Measurements from ENCODE around the gene ZBED2. TPM values are rescaled to one million over a fixed set of nuclear protein-coding genes. Genes with fewer than 3 reads are reported as not detected.
"Not testable (repeated sequence)": the region's sequence is repeated elsewhere in the genome, so short reads cannot be mapped to it uniquely, and the experiment has no call there.

ZBED2 gene
- total RNA-seq, 1 donor from 2014 or later = 5.3 TPM

DNA sequence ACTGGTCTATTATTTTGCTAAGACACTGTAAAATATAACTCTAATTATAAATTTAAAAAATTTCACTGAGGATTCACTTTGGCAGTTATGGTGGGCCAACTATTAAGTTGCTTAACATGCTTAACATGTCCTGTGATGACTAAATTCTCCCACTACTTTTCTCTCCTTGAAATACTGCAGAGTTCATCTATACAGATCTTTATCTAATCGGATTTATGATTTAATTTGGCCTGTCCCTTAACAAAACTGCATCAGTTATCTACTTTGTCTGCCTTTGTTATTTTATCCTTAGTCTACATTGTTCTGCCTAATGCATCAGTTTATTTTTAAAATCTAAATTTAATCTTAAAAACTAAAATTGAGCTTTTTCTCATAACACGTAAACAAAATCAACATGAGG lies 26.8 kb downstream of the ZBED2 start:
- POLR2A ChIA-PET = no interaction called here
- intact Hi-C loops (cut with micrococcal nuclease) = no loop called here
- DNase-seq = no peak
- peaks cover 8% of the 10 kb centered on the region for H3K36me3 Mint-ChIP-seq (ENCODE audit: low read depth)
- H3K27ac Mint-ChIP-seq = no peak overlapping the region
- CTCF ChIA-PET = no interaction called here
- peaks cover 4% of the 10 kb centered on the region for H3K4me1 Mint-ChIP-seq
- ATAC-seq (ENCODE audit: low read depth) = no peak
- no peak overlapping the region for H3K4me3 Mint-ChIP-seq
- no peaks in the 10 kb centered on the region for H3K27me3 Mint-ChIP-seq
- TF ChIP-seq, protein P1, sequence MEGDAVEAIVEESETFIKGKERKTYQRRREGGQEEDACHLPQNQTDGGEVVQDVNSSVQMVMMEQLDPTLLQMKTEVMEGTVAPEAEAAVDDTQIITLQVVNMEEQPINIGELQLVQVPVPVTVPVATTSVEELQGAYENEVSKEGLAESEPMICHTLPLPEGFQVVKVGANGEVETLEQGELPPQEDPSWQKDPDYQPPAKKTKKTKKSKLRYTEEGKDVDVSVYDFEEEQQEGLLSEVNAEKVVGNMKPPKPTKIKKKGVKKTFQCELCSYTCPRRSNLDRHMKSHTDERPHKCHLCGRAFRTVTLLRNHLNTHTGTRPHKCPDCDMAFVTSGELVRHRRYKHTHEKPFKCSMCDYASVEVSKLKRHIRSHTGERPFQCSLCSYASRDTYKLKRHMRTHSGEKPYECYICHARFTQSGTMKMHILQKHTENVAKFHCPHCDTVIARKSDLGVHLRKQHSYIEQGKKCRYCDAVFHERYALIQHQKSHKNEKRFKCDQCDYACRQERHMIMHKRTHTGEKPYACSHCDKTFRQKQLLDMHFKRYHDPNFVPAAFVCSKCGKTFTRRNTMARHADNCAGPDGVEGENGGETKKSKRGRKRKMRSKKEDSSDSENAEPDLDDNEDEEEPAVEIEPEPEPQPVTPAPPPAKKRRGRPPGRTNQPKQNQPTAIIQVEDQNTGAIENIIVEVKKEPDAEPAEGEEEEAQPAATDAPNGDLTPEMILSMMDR (IDR thresholded peaks at IDR 0.05) = no peak
- H3K9me3 Mint-ChIP-seq = no peaks in the 10 kb centered on the region

DNA sequence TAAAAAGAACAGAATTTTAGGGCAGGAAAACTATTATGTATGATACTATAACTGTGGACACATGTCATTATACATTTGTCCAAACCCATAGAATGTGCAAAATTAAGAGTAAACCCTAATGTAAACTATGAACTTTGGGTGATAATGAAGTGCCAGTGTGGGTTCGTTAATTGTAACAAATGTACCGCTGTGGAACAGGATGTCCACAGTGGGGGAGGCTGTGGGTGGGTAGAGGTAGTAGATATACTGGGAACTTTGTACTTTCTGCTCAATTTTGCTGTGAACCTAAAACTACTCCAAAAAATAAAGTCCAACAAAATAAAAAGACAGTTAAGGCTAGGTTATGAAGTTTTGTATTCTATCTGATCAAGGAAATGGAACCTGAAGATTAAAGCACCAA lies 28.3 kb downstream of the ZBED2 start:
- no peak for ATAC-seq (ENCODE audit: low read depth)
- intact Hi-C loops (cut with micrococcal nuclease) = no loop called here

GRCh38 chr3:111561902-111562301 lies 33.2 kb downstream of the ZBED2 start:
- CTCF ChIA-PET; H3K9me3 Mint-ChIP-seq; DNase-seq; H3K4me1 Mint-ChIP-seq; H3K27me3 Mint-ChIP-seq; intact Hi-C loops (cut with micrococcal nuclease); H3K36me3 Mint-ChIP-seq (ENCODE audit: low read depth); H3K27ac Mint-ChIP-seq; H3K4me3 Mint-ChIP-seq; ATAC-seq (ENCODE audit: low read depth); POLR2A ChIA-PET: not testable (repeated sequence)

More for the DNA sequence above, 28.3 kb downstream of the ZBED2 start:
- Mint-ChIP-seq H3K27ac (no peak overlapping the region), H3K4me3 (no peak overlapping the region), H3K27me3 (no peaks in the 10 kb centered on the region), H3K9me3 (no peaks in the 10 kb centered on the region), H3K4me1 (peaks cover 2% of the 10 kb centered on the region), H3K36me3 (ENCODE audit: low read depth) (peaks cover 8% of the 10 kb centered on the region)
- DNase-seq = no peak
- TF ChIP-seq, protein P1 (IDR thresholded peaks at IDR 0.05) = no peak
- ChIA-PET POLR2A (no interaction called here), CTCF (no interaction called here)

- peaks cover 3% of the 10 kb centered on the region for H3K4me1 Mint-ChIP-seq
- TF ChIP-seq, protein P1 (IDR thresholded peaks at IDR 0.05) = no peak
- no peaks in the 10 kb centered on the region for H3K27me3 Mint-ChIP-seq
- no peak overlapping the region for H3K4me3 Mint-ChIP-seq
- DNase-seq (no peak), ATAC-seq (ENCODE audit: low read depth) (no peak)
- H3K36me3 Mint-ChIP-seq (ENCODE audit: low read depth) = peaks cover 3% of the 10 kb centered on the region
- ChIA-PET CTCF (no interaction called here), POLR2A (interaction anchor here (0.6 to 2.3 kb wide), 2 partner anchors 67 to 143 kb away, joined by 7 to 13 read pairs; no protein-coding TSS in a partner anchor)
- no peaks in the 10 kb centered on the region for H3K9me3 Mint-ChIP-seq
- H3K27ac Mint-ChIP-seq = no peak overlapping the region
- intact Hi-C loops (cut with micrococcal nuclease) = loop anchor here (5.0 kb wide), 1 partner anchor 119 kb away; no protein-coding TSS in a partner anchor
These were observed 46.4 kb downstream of the ZBED2 start for GRCh38 chr3:111548756-111549155.

- ChIA-PET CTCF (interaction anchor here (0.8 to 1.1 kb wide), 2 partner anchors 8 to 9 kb away, joined by 3 to 4 read pairs; no protein-coding TSS in a partner anchor), POLR2A (interaction anchor here (1.0 to 2.3 kb wide), 5 partner anchors 9 to 431 kb away, joined by 3 to 7 read pairs (median 5); partner anchors contain the start of genes ABHD10 and ZBED2)
- no peak overlapping the region for H3K27ac Mint-ChIP-seq
- H3K36me3 Mint-ChIP-seq (ENCODE audit: low read depth) = peaks cover 3% of the 10 kb centered on the region
- no peak overlapping the region for H3K4me3 Mint-ChIP-seq
- H3K9me3 Mint-ChIP-seq = no peaks in the 10 kb centered on the region
- H3K4me1 Mint-ChIP-seq = peaks cover 8% of the 10 kb centered on the region
- no peaks in the 10 kb centered on the region for H3K27me3 Mint-ChIP-seq
- DNase-seq (no peak), ATAC-seq (ENCODE audit: low read depth) (peak; percentile 70)
- intact Hi-C loops (cut with micrococcal nuclease) = loop anchor here (5.0 kb wide), 1 partner anchor 119 kb away; no protein-coding TSS in a partner anchor
- TF ChIP-seq, protein P1 (IDR thresholded peaks at IDR 0.05) = no peak
These were observed 47.1 kb downstream of the ZBED2 start for GRCh38 chr3:111548092-111548491.

Data from activated B cell treated with CpG ODN at 0.5 μM for 24 hours (primary cell).